Spleen (tissue), 7 donors: ENCODE data around the gene KCNK18.

Source experiments
- POLR2A ChIP-seq, 3 donors: fragments of 450-650 bp; IDR thresholded peaks; one replicate each; pipeline ENCODE4 v1.5.1; 2017; ENCODE audit warnings: antibody characterized with exemption in 3 of 3, mild to moderate bottlenecking in 1 of 3
- POLR2AphosphoS5 ChIP-seq, 3 donors: sonication (generic); formaldehyde crosslinking; IDR thresholded peaks; one replicate each; pipeline ENCODE4 v1.5.1; 2017; ENCODE audit warnings: antibody characterized with exemption in 3 of 3
- TF ChIP-seq, protein P1 (sequence below), 11 experiments: fragments of 200-600 bp in 7 of 11; fragments of 450-650 bp in 4 of 11; sonication (generic) in 4 of 11; IDR thresholded peaks in 8 of 11; conservative IDR thresholded peaks in 3 of 11; 1 replicate in 7 of 11; 2 replicates in 4 of 11; pipeline versions ENCODE4 v1.4.0 to v1.8.0; 2016 to 2021; ENCODE audit warnings: antibody characterized with exemption in 11 of 11, inconsistent platforms in 4 of 11, mild to moderate bottlenecking in 1 of 11
- donor health status: DM: no; HTN: no; CAD: no; lungs with moderate emphysema.
- donor health status: DM: no; HTN: no; CAD: no.
- donor health status: DM: no; HTN: no; CAD: no.

DNA sequence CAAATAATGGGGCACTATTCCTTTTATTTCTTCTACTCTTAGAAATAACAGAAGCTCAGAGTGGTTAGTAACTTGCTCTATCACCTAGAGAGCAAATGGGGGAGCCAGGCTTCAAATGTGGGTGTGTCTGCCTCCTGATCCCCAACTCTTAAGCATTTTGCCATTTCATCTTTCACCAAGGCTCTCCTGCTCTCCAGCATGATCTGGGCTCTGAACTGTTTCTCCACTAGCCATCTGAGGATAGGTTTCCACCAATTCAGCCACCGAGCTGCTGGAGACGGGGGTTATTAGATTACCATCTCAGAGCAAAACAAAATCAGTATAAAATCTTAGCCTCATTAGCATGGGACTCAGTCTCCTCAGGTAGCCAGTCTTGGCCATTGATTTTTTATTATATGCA, 39.0 kb upstream of the KCNK18 start:
- TF ChIP-seq POLR2A (IDR thresholded peaks at IDR 0.05) (no peak), POLR2AphosphoS5 (IDR thresholded peaks at IDR 0.05) (no peak)
- TF ChIP-seq, protein P1, sequence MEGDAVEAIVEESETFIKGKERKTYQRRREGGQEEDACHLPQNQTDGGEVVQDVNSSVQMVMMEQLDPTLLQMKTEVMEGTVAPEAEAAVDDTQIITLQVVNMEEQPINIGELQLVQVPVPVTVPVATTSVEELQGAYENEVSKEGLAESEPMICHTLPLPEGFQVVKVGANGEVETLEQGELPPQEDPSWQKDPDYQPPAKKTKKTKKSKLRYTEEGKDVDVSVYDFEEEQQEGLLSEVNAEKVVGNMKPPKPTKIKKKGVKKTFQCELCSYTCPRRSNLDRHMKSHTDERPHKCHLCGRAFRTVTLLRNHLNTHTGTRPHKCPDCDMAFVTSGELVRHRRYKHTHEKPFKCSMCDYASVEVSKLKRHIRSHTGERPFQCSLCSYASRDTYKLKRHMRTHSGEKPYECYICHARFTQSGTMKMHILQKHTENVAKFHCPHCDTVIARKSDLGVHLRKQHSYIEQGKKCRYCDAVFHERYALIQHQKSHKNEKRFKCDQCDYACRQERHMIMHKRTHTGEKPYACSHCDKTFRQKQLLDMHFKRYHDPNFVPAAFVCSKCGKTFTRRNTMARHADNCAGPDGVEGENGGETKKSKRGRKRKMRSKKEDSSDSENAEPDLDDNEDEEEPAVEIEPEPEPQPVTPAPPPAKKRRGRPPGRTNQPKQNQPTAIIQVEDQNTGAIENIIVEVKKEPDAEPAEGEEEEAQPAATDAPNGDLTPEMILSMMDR (IDR thresholded peaks at IDR 0.05 in 8 of 11, conservative IDR thresholded peaks at IDR 0.05 in 3 of 11) = no peak
